ENCODE data around the gene APBB2. TPM values are rescaled to one million over a fixed set of nuclear protein-coding genes. Genes with fewer than 3 reads are reported as not detected.

Gene APBB2
- total RNA-seq, 1 experiment from 2014 or later, result 49.0 TPM

DNA sequence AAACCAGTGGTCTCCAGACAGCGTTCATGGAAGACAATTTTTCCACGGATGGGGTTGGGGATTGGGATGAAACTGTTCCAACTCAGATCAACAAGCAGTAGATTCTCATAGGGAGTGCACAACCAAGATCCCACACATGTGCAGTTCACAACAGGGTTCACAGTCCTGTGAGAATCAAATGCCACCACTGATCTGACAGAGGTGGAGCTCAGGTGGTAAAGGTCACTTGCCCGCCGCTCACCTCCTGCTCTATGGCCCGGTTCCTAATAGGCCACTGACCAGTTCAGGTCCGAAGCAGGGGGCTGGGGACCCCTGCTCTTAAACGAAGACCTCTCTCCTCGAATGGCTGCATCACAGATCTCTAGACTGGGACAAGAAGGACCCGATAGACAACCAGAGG is 4.4 kb downstream of the APBB2 start:
- H3K27me3 Mint-ChIP-seq (ENCODE audit: low read depth), result peaks cover 13% of the 10 kb centered on the region
- peaks cover 36% of the 10 kb centered on the region for H3K4me1 Mint-ChIP-seq
- H3K4me3 Mint-ChIP-seq, result no peak overlapping the region
- ChIA-PET CTCF (interaction anchor here (2.3 kb wide), 1 partner anchor 234 kb away, joined by 9 read pairs; no protein-coding TSS in a partner anchor), POLR2A (no interaction called here)
- H3K9me3 Mint-ChIP-seq, result no peaks in the 10 kb centered on the region
- ATAC-seq (no peak), DNase-seq (ENCODE audit: low spot score) (no peak)
- no peaks in the 10 kb centered on the region for H3K36me3 Mint-ChIP-seq
- TF ChIP-seq ZBTB21 (CRISPR knock-in tag; IDR thresholded peaks at IDR 0.05; ENCODE audit: borderline replicate concordance), result no peak
- no peak for TF ChIP-seq E2F1 (CRISPR knock-in tag; IDR thresholded peaks at IDR 0.05)
- TF ChIP-seq NFYB (CRISPR knock-in tag; conservative IDR thresholded peaks at IDR 0.05; ENCODE audit: low read depth), result no peak
- TF ChIP-seq IRF1 (CRISPR knock-in tag; IDR thresholded peaks at IDR 0.05), result no peak
- TF ChIP-seq, protein P1, sequence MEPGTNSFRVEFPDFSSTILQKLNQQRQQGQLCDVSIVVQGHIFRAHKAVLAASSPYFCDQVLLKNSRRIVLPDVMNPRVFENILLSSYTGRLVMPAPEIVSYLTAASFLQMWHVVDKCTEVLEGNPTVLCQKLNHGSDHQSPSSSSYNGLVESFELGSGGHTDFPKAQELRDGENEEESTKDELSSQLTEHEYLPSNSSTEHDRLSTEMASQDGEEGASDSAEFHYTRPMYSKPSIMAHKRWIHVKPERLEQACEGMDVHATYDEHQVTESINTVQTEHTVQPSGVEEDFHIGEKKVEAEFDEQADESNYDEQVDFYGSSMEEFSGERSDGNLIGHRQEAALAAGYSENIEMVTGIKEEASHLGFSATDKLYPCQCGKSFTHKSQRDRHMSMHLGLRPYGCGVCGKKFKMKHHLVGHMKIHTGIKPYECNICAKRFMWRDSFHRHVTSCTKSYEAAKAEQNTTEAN (CRISPR knock-in tag; IDR thresholded peaks at IDR 0.05), result no peak
- TF ChIP-seq OVOL2 (CRISPR knock-in tag; IDR thresholded peaks at IDR 0.05; ENCODE audit: borderline replicate concordance), result no peak
- no peak for TF ChIP-seq CREM (CRISPR knock-in tag; IDR thresholded peaks at IDR 0.05)
- no peak for TF ChIP-seq ATF2 (CRISPR knock-in tag; IDR thresholded peaks at IDR 0.05; ENCODE audit: borderline replicate concordance, low read depth)
- no peak for TF ChIP-seq ZNF281 (CRISPR knock-in tag; IDR thresholded peaks at IDR 0.05)
- TF ChIP-seq ZNF671 (CRISPR knock-in tag; IDR thresholded peaks at IDR 0.05), result no peak
- TF ChIP-seq TCF7 (CRISPR knock-in tag; IDR thresholded peaks at IDR 0.05; ENCODE audit: low read depth), result no peak
- TF ChIP-seq, protein P2, sequence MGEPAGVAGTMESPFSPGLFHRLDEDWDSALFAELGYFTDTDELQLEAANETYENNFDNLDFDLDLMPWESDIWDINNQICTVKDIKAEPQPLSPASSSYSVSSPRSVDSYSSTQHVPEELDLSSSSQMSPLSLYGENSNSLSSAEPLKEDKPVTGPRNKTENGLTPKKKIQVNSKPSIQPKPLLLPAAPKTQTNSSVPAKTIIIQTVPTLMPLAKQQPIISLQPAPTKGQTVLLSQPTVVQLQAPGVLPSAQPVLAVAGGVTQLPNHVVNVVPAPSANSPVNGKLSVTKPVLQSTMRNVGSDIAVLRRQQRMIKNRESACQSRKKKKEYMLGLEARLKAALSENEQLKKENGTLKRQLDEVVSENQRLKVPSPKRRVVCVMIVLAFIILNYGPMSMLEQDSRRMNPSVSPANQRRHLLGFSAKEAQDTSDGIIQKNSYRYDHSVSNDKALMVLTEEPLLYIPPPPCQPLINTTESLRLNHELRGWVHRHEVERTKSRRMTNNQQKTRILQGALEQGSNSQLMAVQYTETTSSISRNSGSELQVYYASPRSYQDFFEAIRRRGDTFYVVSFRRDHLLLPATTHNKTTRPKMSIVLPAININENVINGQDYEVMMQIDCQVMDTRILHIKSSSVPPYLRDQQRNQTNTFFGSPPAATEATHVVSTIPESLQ (CRISPR knock-in tag; IDR thresholded peaks at IDR 0.05), result no peak
- TF ChIP-seq SMAD4 (CRISPR knock-in tag; IDR thresholded peaks at IDR 0.05), result no peak
- TF ChIP-seq EMX1 (CRISPR knock-in tag; IDR thresholded peaks at IDR 0.05), result no peak
- no peak overlapping the region for H3K27ac Mint-ChIP-seq

DNA sequence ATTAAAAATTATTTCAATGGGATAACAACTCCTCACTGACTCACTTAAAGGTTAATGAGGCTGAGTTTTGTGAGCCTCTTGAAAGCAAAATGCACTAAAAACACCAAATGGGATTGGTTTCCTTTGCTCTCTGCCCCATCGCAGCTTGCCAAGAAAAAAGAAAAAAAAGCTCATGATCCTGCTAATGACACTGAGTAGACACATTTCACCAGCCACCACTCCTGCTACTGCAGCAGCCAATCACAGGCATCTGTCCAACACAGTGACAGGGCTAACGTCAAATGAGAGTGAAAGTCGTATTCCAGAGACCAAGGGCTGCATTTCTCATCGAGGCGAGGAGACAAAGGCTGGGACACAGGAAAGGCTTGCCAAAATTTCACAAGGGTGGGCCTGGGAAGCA is 5.2 kb downstream of the APBB2 start:
- H3K4me3 Mint-ChIP-seq, result no peak overlapping the region
- peaks cover 38% of the 10 kb centered on the region for H3K4me1 Mint-ChIP-seq
- TF ChIP-seq, protein P3, sequence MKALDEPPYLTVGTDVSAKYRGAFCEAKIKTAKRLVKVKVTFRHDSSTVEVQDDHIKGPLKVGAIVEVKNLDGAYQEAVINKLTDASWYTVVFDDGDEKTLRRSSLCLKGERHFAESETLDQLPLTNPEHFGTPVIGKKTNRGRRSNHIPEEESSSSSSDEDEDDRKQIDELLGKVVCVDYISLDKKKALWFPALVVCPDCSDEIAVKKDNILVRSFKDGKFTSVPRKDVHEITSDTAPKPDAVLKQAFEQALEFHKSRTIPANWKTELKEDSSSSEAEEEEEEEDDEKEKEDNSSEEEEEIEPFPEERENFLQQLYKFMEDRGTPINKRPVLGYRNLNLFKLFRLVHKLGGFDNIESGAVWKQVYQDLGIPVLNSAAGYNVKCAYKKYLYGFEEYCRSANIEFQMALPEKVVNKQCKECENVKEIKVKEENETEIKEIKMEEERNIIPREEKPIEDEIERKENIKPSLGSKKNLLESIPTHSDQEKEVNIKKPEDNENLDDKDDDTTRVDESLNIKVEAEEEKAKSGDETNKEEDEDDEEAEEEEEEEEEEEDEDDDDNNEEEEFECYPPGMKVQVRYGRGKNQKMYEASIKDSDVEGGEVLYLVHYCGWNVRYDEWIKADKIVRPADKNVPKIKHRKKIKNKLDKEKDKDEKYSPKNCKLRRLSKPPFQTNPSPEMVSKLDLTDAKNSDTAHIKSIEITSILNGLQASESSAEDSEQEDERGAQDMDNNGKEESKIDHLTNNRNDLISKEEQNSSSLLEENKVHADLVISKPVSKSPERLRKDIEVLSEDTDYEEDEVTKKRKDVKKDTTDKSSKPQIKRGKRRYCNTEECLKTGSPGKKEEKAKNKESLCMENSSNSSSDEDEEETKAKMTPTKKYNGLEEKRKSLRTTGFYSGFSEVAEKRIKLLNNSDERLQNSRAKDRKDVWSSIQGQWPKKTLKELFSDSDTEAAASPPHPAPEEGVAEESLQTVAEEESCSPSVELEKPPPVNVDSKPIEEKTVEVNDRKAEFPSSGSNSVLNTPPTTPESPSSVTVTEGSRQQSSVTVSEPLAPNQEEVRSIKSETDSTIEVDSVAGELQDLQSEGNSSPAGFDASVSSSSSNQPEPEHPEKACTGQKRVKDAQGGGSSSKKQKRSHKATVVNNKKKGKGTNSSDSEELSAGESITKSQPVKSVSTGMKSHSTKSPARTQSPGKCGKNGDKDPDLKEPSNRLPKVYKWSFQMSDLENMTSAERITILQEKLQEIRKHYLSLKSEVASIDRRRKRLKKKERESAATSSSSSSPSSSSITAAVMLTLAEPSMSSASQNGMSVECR (CRISPR knock-in tag; IDR thresholded peaks at IDR 0.05; ENCODE audit: borderline replicate concordance), result no peak
- TF ChIP-seq NFYB (CRISPR knock-in tag; conservative IDR thresholded peaks at IDR 0.05; ENCODE audit: low read depth) (peak; percentile 76), NR1H2 (CRISPR knock-in tag; IDR thresholded peaks at IDR 0.05) (no peak)
- ATAC-seq, result 0 out of 2 replicates have a peak, but pooled peaks have one; percentile 13
- no peaks in the 10 kb centered on the region for H3K9me3 Mint-ChIP-seq
- peaks cover 13% of the 10 kb centered on the region for H3K27me3 Mint-ChIP-seq (ENCODE audit: low read depth)
- H3K36me3 Mint-ChIP-seq, result no peaks in the 10 kb centered on the region
- no peak for DNase-seq (ENCODE audit: low spot score)
- ChIA-PET POLR2A (no interaction called here), CTCF (interaction anchor here (1.5 to 2.3 kb wide), 2 partner anchors 233 to 301 kb away, joined by 4 to 9 read pairs; no protein-coding TSS in a partner anchor)
- H3K27ac Mint-ChIP-seq, result no peak overlapping the region
